ENCODE results near the gene ORC5.
"Not testable (repeated sequence)": the region's sequence is repeated elsewhere in the genome, so short reads cannot be mapped to it uniquely, and the experiment has no call there.

The ORC5 gene

DNA sequence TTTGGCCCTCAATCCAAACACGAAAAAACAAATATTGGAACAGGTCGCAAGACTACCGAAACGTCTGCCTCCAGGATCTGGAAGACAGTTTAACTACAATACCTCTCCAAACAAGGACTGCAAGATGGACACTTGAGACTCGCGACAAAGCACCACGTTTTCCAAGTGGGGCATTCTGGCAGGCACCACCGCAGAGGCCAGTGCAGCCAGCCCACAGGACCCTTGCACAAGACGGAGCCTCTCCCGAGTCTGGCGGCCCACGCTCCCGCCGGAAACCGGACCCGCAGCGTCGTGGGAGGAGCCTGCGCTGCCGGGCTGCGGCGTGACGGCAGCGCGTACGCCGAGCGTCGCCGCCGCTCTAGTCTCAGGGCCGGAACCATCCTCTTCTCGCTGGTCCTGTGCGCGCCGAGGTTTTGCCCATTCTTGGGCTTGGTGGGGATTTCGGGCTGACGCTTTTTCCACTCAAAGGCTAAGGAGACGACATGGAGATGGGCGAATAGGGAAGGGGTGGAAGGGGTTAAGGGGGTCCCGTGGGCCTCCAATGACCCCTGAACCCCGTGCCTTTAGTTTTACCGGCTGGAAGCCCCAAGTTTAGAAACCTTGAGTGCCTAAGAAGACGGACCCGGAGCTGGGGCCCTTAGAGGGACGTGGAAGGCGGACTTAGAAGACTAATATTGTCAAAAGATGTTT, at the start of gene ORC5:
Gene ORC5 (minus strand): TSS at position 283 of the 690 bp plus-strand sequence. CDS start 109 bp downstream, at position 174.
- peak; percentile 35 for DNase-seq

GRCh38 chr7:104255616-104256015, 47.8 kb upstream of the ORC5 start:
- DNase-seq: no peak

- DNase-seq: no peak
Observed at GRCh38 chr7:104255194-104255593, 47.4 kb upstream of the ORC5 start.

- DNase-seq: no peak
Observed at GRCh38 chr7:104254696-104255095, 46.9 kb upstream of the ORC5 start.

- no peak for DNase-seq
Observed at GRCh38 chr7:104252409-104253134, 44.8 kb upstream of the ORC5 start.

- no peak for DNase-seq
Observed at GRCh38 chr7:104242638-104243037, 34.8 kb upstream of the ORC5 start.

DNA sequence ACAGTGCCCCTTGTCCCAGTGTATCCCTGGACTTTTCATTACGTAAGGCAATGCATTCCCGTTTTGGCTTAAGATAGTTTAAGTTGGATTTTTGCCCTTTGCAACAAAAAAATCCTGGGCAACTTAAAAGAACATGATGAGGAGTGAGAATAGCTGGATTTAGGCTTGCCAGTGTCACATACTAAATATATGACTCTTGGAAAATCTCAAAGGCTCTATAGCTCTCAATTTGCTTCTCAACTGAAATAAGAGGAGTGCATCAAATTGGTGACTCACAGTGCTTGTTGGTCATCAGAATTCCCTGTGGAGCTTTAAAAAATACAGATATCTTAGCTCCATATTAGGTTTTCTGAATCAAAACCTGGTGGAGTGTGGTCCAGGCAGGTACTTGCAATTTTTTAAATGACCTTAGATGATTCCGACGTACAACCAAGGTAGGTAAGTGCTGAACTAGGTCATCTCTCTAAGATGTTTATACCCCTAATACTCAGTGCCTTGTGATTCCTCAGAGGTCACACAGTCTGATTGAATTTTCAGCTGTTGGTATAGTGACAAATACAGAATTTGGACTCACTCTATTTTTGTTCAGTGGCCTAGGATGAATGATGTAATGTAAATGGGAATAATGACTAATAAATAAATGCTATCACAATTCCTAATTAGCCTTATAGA, 33.9 kb upstream of the ORC5 start:
- no peak for DNase-seq

- DNase-seq: no peak
Observed at GRCh38 chr7:104241135-104241534, 33.3 kb upstream of the ORC5 start.

GRCh38 chr7:104240401-104240800, 32.6 kb upstream of the ORC5 start:
- DNase-seq: no peak

- not testable (repeated sequence) for DNase-seq
Observed at GRCh38 chr7:104234990-104235389, 27.2 kb upstream of the ORC5 start.

- no peak for DNase-seq
Observed at GRCh38 chr7:104231054-104232046, 23.5 kb upstream of the ORC5 start.

GRCh38 chr7:104230606-104231005, 22.8 kb upstream of the ORC5 start:
- no peak for DNase-seq

GRCh38 chr7:104228442-104228841, 20.6 kb upstream of the ORC5 start:
- no peak for DNase-seq

DNA sequence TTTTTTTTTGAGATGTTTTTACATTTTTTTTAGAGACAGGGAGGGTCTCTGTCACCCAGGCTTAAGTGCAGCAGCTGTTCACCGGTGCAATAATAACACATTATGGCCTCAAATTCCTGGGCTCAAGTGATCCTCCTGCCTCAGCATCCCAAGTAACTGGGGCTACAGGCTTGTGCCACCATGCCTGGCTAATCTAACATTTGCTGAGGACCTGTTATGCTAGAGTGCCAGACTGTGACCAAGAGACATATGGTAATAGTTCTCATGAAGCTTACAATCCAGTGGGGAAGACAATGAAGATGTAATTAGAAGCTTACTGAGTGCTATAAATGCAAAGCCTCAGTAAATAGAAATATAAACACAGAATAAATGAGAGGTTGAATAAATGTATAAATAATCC, 17.6 kb upstream of the ORC5 start:
- DNase-seq: no peak

- DNase-seq: no peak
Observed at GRCh38 chr7:104217620-104218019, 9.8 kb upstream of the ORC5 start.

- no peak for DNase-seq
Observed at GRCh38 chr7:104209063-104209462, 1.2 kb upstream of the ORC5 start.

- DNase-seq: no peak
Observed at GRCh38 chr7:104208421-104208780, 588 bp upstream of the ORC5 start.

GRCh38 chr7:104207348-104207730, 474 bp downstream of the ORC5 start:
- DNase-seq: no peak

DNA sequence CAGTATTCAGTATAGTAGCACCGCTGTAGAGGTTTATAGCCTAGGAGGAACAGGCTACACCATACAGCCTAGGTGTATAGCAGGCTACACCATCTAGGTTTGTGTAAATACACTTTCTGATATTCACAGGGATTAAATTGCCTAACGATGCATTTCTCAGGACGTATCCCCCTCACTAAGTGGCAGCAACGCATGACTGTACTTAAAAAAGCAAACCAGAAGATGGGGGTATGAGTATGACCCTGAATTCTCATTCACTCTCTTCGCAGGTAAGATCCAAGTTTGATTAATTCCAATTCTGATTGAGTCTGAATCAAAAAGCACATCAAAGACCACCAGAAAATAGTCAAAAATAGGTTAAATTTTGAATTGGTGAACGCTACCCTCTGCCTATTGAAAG, 972 bp downstream of the ORC5 start:
- DNase-seq: no peak

GRCh38 chr7:104198673-104199278, 9.0 kb downstream of the ORC5 start:
- DNase-seq: no peak

DNA sequence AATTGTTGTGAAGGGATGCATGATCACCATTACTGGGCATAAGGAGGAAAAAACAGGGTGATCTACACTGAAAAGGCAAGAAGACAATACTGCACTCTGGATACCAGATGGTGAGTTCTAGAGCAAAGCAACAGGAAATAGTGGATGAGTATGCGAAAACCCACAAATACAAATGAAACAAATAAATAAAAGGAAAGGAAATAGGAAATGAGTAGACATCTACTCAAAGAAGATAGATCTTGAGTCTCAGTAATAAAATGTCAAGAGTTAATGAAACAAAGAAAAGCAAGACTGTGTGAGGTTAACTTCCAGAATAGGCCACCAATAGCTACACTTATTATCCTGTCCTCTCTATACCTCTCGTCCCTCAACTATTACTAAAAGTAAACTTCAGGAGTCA, 11.7 kb downstream of the ORC5 start:
- no peak for DNase-seq

DNA sequence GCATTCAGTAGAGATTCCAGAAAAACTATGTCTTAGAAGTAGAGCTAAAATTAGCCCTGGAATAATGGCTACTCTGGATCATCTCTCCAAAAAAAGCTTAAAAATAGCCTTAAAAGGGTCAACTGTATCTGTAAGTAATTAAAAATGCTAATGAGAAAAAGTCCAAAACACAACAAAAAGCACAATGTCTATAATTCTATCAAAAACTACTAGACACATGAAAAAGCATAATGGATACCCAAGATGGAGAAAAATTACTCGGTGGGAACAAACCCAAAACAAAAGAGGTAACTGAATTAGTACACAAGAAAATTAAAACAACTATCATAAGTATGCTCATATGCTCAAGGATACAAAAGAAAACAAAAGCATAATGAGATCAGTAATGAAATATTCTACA, 15.4 kb downstream of the ORC5 start:
- DNase-seq: no peak

Data from GF-D8 (cell line).